Osteocyte (in vitro differentiated cells): ENCODE results near the gene RACK1. TPM values are rescaled to one million over a fixed set of nuclear protein-coding genes. Genes with fewer than 3 reads are reported as not detected.

ENCODE experiments used
- DNase-seq: peaks from one replicate; pipeline ENCODE4 v3.0.0; 2021; ENCODE audit warnings: mixed read lengths; ENCODE audit not compliant: unreplicated experiment; ENCODE audit errors: extremely low spot score
- H3K27ac Mint-ChIP-seq: one replicate; pipeline ENCODE4 v1.8.0; 2021; ENCODE audit warnings: mild to moderate bottlenecking, mixed read lengths; ENCODE audit not compliant: unreplicated experiment
- H3K27me3 Mint-ChIP-seq: one replicate; pipeline ENCODE4 v1.8.0; 2021; ENCODE audit warnings: mixed read lengths; ENCODE audit not compliant: unreplicated experiment
- H3K36me3 Mint-ChIP-seq: one replicate; pipeline ENCODE4 v1.8.0; 2021; ENCODE audit warnings: mixed read lengths; ENCODE audit not compliant: unreplicated experiment
- H3K4me1 Mint-ChIP-seq: one replicate; pipeline ENCODE4 v1.8.0; 2021; ENCODE audit warnings: mixed read lengths; ENCODE audit not compliant: unreplicated experiment
- H3K4me3 Mint-ChIP-seq: one replicate; pipeline ENCODE4 v1.8.0; 2021; ENCODE audit warnings: mild to moderate bottlenecking, moderate library complexity, mixed read lengths; ENCODE audit not compliant: unreplicated experiment
- H3K9me3 Mint-ChIP-seq: one replicate; pipeline ENCODE4 v1.8.0; 2021; ENCODE audit warnings: mixed read lengths; ENCODE audit not compliant: unreplicated experiment
- total RNA-seq: library from RNA; stranded (reverse); gene quantifications from 2 replicates; pipeline ENCODE4 v1.2.1, GENCODE V29; 2021
- TF ChIP-seq, protein P1 (sequence below): fragments of 200-600 bp; sonication (generic); IDR thresholded peaks from 2 replicates; pipeline ENCODE4 v1.5.0; 2021; ENCODE audit warnings: antibody characterized with exemption, mild to moderate bottlenecking, moderate library complexity

The RACK1 gene
- total RNA-seq, 1 donor from 2014 or later: 1,921 TPM

DNA sequence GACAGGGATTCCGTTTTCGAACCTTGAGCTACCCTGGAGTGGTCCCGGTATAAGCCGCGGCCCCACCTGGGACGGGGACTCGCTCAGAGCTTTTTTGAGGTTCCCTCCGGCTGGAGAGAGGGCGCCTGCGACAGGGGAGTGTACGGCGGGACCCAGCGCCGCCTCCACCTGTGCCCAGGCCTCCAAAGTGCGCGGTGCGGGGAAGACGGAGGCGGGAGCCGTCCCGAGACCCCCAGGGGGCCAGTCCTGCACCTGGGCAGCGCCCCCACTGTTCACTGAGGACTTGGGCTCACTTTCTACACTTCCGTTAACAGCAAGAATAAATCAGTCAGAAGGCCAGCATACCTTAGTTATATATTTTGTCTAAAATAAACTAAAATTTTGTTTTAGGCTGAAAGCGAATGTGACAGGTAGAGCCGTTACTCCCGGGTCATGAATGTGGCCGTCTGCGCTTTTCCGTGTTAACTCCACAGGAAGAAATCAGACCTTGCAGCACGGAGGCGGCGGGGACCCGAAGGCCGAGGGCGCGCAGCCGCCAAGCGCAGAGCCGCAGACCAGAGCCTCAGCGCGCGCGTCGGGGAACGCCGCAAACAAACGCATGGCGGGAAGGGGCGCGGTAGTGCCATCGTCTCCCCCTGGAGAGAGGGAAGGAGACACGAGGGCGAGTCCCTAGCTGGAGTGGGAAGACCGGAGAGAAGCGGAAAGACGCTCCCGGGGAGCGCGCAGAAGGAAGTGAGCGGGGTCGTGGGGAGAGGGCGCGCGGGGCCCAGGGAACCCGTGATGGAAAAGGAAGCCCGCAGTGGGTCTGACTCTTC is 52.8 kb downstream of the RACK1 start:
- no peak for DNase-seq
- TF ChIP-seq, protein P1, sequence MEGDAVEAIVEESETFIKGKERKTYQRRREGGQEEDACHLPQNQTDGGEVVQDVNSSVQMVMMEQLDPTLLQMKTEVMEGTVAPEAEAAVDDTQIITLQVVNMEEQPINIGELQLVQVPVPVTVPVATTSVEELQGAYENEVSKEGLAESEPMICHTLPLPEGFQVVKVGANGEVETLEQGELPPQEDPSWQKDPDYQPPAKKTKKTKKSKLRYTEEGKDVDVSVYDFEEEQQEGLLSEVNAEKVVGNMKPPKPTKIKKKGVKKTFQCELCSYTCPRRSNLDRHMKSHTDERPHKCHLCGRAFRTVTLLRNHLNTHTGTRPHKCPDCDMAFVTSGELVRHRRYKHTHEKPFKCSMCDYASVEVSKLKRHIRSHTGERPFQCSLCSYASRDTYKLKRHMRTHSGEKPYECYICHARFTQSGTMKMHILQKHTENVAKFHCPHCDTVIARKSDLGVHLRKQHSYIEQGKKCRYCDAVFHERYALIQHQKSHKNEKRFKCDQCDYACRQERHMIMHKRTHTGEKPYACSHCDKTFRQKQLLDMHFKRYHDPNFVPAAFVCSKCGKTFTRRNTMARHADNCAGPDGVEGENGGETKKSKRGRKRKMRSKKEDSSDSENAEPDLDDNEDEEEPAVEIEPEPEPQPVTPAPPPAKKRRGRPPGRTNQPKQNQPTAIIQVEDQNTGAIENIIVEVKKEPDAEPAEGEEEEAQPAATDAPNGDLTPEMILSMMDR: peak; percentile 36
- no peaks in the 10 kb centered on the region for H3K36me3 Mint-ChIP-seq
- no peaks in the 10 kb centered on the region for H3K9me3 Mint-ChIP-seq
- H3K27me3 Mint-ChIP-seq: no peaks in the 10 kb centered on the region
- peaks cover 25% of the 10 kb centered on the region for H3K4me1 Mint-ChIP-seq
- H3K4me3 Mint-ChIP-seq: peak overlapping the region; percentile 97
- H3K27ac Mint-ChIP-seq: peak overlapping the region; percentile 94

DNA sequence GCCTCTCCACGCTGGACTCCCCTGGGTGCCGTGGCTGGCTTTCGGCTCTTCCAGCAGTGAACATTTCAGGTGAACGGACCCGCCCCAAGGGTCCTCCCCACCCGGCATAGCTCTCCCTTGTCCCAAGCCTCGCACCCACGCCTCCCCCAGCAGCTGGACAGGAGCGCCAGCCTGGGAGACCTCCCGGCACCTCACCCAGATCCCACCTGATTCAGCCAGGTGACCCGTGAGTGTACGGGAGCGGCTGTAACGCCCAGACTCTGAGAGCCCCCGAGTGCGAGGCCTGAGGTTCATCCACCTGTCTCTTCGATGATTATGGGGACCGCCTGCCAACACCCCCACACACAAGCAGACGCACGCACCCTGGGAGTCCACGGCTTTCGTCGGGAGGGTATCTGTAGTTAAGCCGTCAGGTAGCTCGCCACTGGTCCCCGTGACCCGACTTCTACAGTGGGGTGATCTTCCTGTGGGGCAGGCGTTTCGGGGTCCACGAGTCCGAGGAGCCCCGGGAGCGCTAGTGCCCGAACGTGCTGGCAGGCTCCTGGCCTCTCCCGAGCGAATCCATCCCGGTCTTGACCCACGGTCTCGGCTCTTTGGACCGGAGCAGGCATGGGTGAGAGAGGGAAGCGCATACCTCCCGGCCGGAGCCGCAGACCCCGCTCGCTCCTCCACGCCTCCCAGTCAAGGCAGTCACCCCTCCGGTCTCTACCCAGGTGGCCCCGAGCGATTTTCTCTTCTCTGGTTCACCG is 53.6 kb downstream of the RACK1 start:
- no peak for DNase-seq
- H3K27me3 Mint-ChIP-seq: no peaks in the 10 kb centered on the region
- H3K4me3 Mint-ChIP-seq: peak overlapping the region; percentile 97
- peak overlapping the region; percentile 98 for H3K27ac Mint-ChIP-seq
- H3K4me1 Mint-ChIP-seq: peaks cover 25% of the 10 kb centered on the region
- TF ChIP-seq, protein P1: no peak
- no peaks in the 10 kb centered on the region for H3K36me3 Mint-ChIP-seq
- H3K9me3 Mint-ChIP-seq: no peaks in the 10 kb centered on the region

DNA sequence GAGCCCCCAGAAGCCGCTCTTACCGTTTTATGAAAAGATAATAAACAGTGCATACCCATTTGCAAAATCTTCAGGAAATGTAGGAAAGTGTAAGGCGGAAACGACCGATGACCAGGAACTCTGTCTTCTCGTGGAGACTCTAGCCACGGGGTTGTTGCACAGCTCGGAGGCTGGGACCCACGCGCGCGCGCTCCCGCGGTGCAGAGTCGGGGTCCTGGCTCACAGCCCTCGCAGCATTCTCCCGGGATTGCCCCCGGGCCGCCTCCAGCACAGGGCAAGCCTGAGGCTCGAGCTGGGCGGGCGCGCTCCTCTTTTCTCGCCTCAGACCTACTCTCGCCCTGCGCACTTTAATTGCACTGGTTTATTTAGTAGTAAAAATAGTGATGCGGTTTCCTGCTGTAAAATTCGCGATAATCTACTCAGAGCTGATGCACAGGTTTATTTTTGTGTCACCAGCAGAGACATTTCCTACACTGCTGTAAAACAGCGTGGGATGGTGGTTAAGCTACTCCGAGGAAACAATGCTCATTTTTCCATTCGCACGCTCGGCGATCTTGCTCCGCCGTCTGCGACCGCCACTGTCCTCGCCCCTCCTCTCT is 54.2 kb downstream of the RACK1 start:
- peaks cover 29% of the 10 kb centered on the region for H3K4me1 Mint-ChIP-seq
- H3K27ac Mint-ChIP-seq: peak overlapping the region; percentile 98
- H3K4me3 Mint-ChIP-seq: peak overlapping the region; percentile 97
- no peaks in the 10 kb centered on the region for H3K9me3 Mint-ChIP-seq
- no peaks in the 10 kb centered on the region for H3K27me3 Mint-ChIP-seq
- TF ChIP-seq, protein P1: no peak
- DNase-seq: peak; percentile 86
- no peaks in the 10 kb centered on the region for H3K36me3 Mint-ChIP-seq

DNA sequence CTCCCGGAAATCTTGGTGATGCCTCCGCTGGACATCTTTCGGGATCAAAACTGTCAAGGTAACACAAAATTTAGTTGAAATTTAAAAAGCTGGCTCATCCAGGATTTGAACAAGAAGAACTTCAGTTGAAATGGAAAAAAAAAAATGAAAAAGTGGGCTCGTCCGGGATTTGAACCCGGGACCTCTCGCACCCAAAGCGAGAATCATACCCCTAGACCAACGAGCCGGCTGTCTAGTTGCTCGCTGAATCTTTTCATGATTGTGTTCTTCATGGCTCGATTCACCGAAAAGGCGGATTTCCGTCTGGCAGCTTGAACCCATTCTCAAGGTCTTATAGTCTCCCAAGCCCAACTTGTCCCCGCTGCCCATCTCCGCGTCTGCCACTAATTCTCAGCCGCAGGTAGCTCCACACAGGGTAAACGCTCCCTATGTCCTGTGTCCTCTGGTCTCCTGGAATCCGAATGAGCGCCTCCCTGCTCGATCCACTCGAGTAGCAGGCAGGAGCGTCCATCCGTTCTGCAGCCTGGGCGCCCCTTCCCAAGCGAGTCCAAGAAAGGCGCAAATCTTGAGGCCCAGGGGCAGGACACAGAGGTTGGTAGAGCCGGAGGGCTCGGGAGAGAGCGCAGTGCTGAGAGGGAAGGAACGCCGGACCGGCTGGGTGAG is 54.9 kb downstream of the RACK1 start:
- no peaks in the 10 kb centered on the region for H3K36me3 Mint-ChIP-seq
- TF ChIP-seq, protein P1: no peak
- no peaks in the 10 kb centered on the region for H3K27me3 Mint-ChIP-seq
- peak overlapping the region; percentile 98 for H3K27ac Mint-ChIP-seq
- DNase-seq: peak; percentile 91
- H3K4me1 Mint-ChIP-seq: peaks cover 34% of the 10 kb centered on the region
- no peaks in the 10 kb centered on the region for H3K9me3 Mint-ChIP-seq
- H3K4me3 Mint-ChIP-seq: peak overlapping the region; percentile 97
